Omental fat pad (tissue), 4 donors: ENCODE results near the gene NTN1. TPM values are rescaled to one million over a fixed set of nuclear protein-coding genes. Genes with fewer than 3 reads are reported as not detected.

Experiments
- ATAC-seq: fragments of 150-250 bp; one replicate; pipeline ENCODE4 v1.9.1; 2016; ENCODE audit warnings: mild to moderate bottlenecking, moderate library complexity; ENCODE audit not compliant: low FRiP score
- DNase-seq: peaks from one replicate; pipeline ENCODE4 v3.0.0-alpha.2; 2019; ENCODE audit warnings: low spot score
- CTCF ChIP-seq, 3 donors: fragments of 450-650 bp; IDR thresholded peaks; one replicate each; pipeline ENCODE4 v1.5.1; 2016 to 2017; ENCODE audit warnings: antibody characterized with exemption in 3 of 3, mild to moderate bottlenecking in 3 of 3, moderate library complexity in 2 of 3
- small RNA-seq: library from RNA; depleted of rRNA; stranded (forward); fragments of <200 nt; gene quantifications from one replicate; pipeline ENCODE3, GENCODE V24; 2016
- total RNA-seq, 4 donors: library from RNA; depleted of rRNA; stranded (reverse); fragments of >200 nt; gene quantifications; one replicate each; pipeline ENCODE4 v1.1.0, GENCODE V29; 2016

The NTN1 gene
- total RNA-seq, 4 donors from 2014 or later, result 0.69 to 7.3 (median 2.5) TPM

GRCh38 chr17:9286434-9286833 is 265.1 kb downstream of the NTN1 start:
- DNase-seq, result no peak
- no peak for TF ChIP-seq CTCF (IDR thresholded peaks at IDR 0.05)
- ATAC-seq, result no peak

GRCh38 chr17:9287306-9287705 is 266.0 kb downstream of the NTN1 start:
- DNase-seq (no peak), ATAC-seq (no peak)
- no peak for TF ChIP-seq CTCF (IDR thresholded peaks at IDR 0.05)

GRCh38 chr17:9290226-9290613 is 268.9 kb downstream of the NTN1 start:
- DNase-seq (no peak), ATAC-seq (no peak)
- no peak for TF ChIP-seq CTCF (IDR thresholded peaks at IDR 0.05)

- DNase-seq, result no peak
- ATAC-seq, result peak; percentile 66
- TF ChIP-seq CTCF (IDR thresholded peaks at IDR 0.05), result no peak
Measured at GRCh38 chr17:9291912-9292560, 270.7 kb downstream of the NTN1 start.

GRCh38 chr17:9292561-9292941 is 271.2 kb downstream of the NTN1 start:
- DNase-seq (no peak), ATAC-seq (no peak)
- TF ChIP-seq CTCF (IDR thresholded peaks at IDR 0.05), result no peak

Small RNA genes lying within 50 kb of the gene (small RNA-seq; reads per million reads assigned to genes)
- not detected for gene AC005695.3

Other genes with a start within 250 kb of the NTN1 start
- under 1 TPM in 2 of 4 donors, not detected in 2; 0.24 to 0.25 TPM for gene MFSD6L, start 222.1 kb upstream of the NTN1 start, total RNA-seq
- gene PIK3R6, start 153.8 kb upstream of the NTN1 start, total RNA-seq, result 1 to 10 TPM in 2 of 4 donors, under 1 TPM in 2; 0.56 to 3.5 (median 1.5) TPM
- 10 to 100 TPM; 18.9 to 60.2 (median 37.8) TPM for gene PIK3R5, start 55.8 kb upstream of the NTN1 start, total RNA-seq